HFFc6 (cell line): ENCODE measurements around the gene BCL2. TPM values are rescaled to one million over a fixed set of nuclear protein-coding genes. Genes with fewer than 3 reads are reported as not detected.

ENCODE experiments used
- DNase-seq: peaks from one replicate; pipeline ENCODE4 v3.0.0-alpha.2; 2018
- H3K27ac Mint-ChIP-seq: 2 replicates; pipeline ENCODE4 v1.8.0; 2020; ENCODE audit warnings: mild to moderate bottlenecking, mixed read lengths
- H3K27me3 Mint-ChIP-seq: 2 replicates; pipeline ENCODE4 v1.8.0; 2021; ENCODE audit warnings: mild to moderate bottlenecking, moderate library complexity, mixed read lengths; ENCODE audit not compliant: insufficient read depth
- H3K36me3 Mint-ChIP-seq: 2 replicates; pipeline ENCODE4 v1.8.0; 2021; ENCODE audit warnings: low read depth, mixed read lengths
- H3K4me1 Mint-ChIP-seq: 2 replicates; pipeline ENCODE4 v1.8.0; 2020; ENCODE audit warnings: low read depth, mixed read lengths
- H3K4me3 Mint-ChIP-seq: 2 replicates; pipeline ENCODE4 v1.8.0; 2020; ENCODE audit warnings: mild to moderate bottlenecking, moderate library complexity, mixed read lengths
- H3K9me3 Mint-ChIP-seq: 2 replicates; pipeline ENCODE4 v1.8.0; 2020; ENCODE audit warnings: mild to moderate bottlenecking, mixed read lengths
- total RNA-seq, 6 experiments: library from RNA; stranded (reverse); fragmentation: NEBNext Ultra II Directional; extraction: Animal tissue kit (Norgen Biotek cat#: 25700); gene quantifications; 2 replicates in 1 of 6; 3 replicates in 5 of 6; pipeline ENCODE4 v1.2.3, GENCODE V29; 2021
- TF ChIP-seq, protein P1 (sequence below): fragments of 200-600 bp; sonication (generic); IDR thresholded peaks from 2 replicates; pipeline ENCODE4 v1.5.0; 2021; ENCODE audit warnings: antibody characterized with exemption, mild to moderate bottlenecking

The BCL2 gene
- total RNA-seq, 6 experiments from 2014 or later, result 0.17 to 1.1 (median 0.95) TPM

DNA sequence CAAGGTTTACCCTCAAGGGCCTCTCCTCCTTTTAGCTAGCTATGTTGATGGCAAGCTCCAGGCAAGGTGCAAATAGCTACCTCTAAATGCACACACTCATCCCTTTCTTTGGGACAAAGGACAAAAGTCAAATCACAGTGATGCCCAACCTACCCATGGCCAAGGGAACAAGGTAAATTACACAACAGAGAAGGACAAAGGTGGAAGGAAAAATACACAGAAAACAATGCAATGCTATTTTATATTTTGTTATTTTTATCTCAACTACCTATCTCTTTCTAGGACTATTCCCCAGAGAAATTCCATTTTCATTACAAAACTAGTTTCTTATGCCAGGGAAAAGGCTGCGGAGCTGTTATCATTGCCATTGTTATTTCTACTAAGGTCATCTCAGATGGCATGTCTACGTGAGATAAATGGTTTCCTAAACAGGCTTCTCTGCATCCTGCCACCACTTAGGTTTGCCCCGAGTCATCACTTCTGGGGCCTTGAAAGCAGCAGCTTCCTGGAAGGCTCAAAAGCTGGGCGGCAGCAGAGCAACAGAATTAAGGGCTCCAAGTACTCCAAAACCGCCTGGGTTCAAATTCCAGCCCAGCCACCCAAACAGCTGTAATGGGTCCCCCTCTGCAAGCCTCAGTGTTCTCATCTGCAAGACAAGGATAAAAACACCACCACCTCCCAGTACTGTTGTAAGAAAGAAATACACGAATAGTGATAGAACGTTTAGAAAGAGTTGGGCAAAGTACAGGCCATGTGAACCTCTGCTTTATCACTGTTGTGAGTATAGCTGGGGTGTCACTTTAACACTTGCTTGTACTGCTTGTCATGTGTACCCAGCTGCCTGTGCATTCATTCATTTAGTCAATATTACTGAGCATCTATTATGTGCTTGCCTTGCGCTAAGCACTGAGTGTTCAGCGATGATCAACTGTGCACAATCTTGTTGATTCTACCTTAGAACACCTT lies 20.9 kb downstream of the BCL2 start:
- H3K9me3 Mint-ChIP-seq, result no peaks in the 10 kb centered on the region
- H3K27ac Mint-ChIP-seq, result no peak overlapping the region
- no peaks in the 10 kb centered on the region for H3K36me3 Mint-ChIP-seq
- peaks cover 7% of the 10 kb centered on the region for H3K27me3 Mint-ChIP-seq
- H3K4me3 Mint-ChIP-seq, result no peak overlapping the region
- TF ChIP-seq, protein P1, sequence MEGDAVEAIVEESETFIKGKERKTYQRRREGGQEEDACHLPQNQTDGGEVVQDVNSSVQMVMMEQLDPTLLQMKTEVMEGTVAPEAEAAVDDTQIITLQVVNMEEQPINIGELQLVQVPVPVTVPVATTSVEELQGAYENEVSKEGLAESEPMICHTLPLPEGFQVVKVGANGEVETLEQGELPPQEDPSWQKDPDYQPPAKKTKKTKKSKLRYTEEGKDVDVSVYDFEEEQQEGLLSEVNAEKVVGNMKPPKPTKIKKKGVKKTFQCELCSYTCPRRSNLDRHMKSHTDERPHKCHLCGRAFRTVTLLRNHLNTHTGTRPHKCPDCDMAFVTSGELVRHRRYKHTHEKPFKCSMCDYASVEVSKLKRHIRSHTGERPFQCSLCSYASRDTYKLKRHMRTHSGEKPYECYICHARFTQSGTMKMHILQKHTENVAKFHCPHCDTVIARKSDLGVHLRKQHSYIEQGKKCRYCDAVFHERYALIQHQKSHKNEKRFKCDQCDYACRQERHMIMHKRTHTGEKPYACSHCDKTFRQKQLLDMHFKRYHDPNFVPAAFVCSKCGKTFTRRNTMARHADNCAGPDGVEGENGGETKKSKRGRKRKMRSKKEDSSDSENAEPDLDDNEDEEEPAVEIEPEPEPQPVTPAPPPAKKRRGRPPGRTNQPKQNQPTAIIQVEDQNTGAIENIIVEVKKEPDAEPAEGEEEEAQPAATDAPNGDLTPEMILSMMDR, result no peak
- no peak for DNase-seq
- H3K4me1 Mint-ChIP-seq, result peaks cover 16% of the 10 kb centered on the region

DNA sequence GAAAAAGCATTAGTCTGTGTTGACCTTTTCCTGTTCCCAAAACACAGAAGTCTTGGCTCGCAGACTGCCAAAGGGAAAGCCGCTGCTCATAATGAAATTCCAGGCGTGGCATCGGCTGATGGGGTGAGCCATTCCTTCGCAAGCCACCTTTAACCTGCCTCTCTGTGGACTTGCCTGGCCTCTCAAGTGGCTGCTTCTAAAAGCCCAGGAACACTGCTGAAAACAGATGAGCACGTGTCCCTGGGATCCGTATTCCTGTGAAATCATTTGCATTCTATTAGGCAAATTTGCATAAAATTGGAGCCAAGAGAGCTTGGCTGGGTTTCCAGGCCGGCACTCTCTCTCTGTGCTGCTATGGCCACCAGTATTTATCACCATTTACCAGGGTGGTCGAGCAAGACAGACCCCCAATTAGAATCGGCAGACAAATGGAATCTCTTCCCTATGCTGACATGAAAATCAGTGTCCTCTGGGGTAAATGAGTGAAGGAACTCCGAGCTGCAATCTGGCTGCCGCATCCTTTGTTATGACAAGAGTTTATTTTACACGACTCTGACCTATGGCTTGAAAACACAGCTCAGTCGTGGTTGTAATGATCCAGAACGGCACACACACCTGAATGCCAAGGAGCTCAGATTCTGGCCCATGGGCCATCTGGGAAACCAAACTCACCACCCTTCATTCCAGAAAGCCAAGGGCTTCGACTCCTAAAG lies 21.7 kb downstream of the BCL2 start:
- Mint-ChIP-seq H3K4me3 (no peak overlapping the region), H3K4me1 (peaks cover 16% of the 10 kb centered on the region), H3K36me3 (no peaks in the 10 kb centered on the region), H3K27ac (no peak overlapping the region), H3K27me3 (peaks cover 7% of the 10 kb centered on the region), H3K9me3 (no peaks in the 10 kb centered on the region)
- TF ChIP-seq, protein P1, result no peak
- no peak for DNase-seq

DNA sequence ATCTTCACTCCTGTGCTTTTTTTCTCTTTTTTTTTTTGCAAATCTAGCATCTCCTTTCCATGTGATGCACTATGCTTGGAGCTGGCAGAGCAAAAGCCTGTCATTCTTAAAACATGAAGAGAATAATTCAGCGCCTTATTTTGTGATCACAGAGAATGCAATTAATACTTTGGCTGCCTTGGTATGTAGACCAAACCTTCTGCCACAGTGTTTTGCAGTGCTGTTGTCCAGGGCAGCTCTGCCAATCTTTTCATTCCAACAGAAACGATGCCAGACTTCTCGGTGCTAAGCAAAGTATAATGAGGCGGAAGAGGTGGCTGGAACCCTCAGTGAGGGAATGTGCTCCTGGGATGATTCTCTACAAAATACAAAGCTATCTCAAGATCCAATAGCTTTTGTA lies 25.6 kb downstream of the BCL2 start:
- TF ChIP-seq, protein P1, result no peak
- no peaks in the 10 kb centered on the region for H3K36me3 Mint-ChIP-seq
- no peak overlapping the region for H3K27ac Mint-ChIP-seq
- peaks cover 11% of the 10 kb centered on the region for H3K27me3 Mint-ChIP-seq
- H3K9me3 Mint-ChIP-seq, result no peaks in the 10 kb centered on the region
- no peak overlapping the region for H3K4me3 Mint-ChIP-seq
- DNase-seq, result no peak
- H3K4me1 Mint-ChIP-seq, result no peaks in the 10 kb centered on the region

DNA sequence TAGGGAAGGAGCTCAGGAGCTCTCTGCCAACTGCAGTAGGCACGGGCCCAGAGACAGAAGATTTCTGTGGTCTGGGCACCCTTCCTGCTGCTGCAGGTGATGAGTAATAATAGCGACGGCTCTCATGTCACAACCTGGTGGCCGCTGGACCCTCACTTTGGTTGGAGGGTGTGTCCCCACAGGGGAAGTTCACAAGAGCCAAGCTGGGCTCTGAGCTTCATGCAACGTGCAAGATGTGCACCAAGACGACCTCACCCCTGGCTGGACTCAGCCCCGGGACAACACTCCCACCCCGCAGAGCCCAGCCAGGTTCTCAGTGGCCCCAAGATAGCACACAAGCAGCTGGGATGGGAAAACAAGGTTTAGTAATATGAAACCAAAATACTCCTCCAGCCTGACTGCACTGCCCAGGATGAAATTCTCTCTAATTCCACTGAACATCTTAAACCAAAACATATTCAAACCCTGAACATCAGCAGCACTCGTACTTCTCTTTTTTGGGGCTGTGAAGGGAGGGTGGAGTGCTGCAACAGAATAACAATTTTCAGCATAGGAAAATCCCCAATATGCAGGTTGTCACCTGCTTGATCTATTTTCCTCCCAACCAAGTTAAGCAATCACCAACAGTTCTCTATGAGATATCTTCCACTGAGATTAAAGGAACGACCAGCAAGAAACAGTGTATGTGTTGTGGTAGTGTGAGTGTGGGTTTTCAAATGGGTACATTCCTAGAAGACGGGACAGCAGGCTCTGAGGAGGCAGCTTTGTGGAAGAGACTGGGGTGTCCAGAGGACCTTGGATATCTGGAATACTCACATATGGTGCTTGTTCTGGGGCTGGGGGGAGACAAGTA lies 26.5 kb downstream of the BCL2 start:
- H3K27ac Mint-ChIP-seq, result no peak overlapping the region
- peaks cover 11% of the 10 kb centered on the region for H3K27me3 Mint-ChIP-seq
- H3K4me1 Mint-ChIP-seq, result no peaks in the 10 kb centered on the region
- TF ChIP-seq, protein P1, result no peak
- no peak for DNase-seq
- H3K9me3 Mint-ChIP-seq, result no peaks in the 10 kb centered on the region
- no peak overlapping the region for H3K4me3 Mint-ChIP-seq
- H3K36me3 Mint-ChIP-seq, result no peaks in the 10 kb centered on the region

DNA sequence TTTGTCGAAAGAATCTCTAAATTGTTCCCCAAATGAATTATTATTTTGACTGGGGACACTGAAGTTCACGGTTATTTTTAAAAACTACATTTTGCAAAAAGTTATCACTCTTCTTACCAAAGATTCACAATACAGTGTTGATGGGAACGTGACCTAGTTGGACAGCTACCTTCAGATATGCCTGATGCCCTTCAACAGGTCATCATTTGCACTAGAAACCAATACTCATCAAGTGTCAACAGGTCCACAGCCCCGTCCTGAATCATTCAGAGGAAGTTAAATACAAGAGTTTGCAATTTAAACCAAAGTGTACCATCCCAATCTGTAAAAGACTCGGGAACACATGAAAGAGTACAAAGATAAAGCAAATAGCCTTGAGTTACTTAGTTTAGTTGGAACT lies 28.3 kb downstream of the BCL2 start:
- TF ChIP-seq, protein P1, result no peak
- Mint-ChIP-seq H3K9me3 (no peaks in the 10 kb centered on the region), H3K27me3 (peaks cover 13% of the 10 kb centered on the region), H3K4me1 (no peaks in the 10 kb centered on the region), H3K4me3 (no peak overlapping the region), H3K27ac (no peak overlapping the region), H3K36me3 (no peaks in the 10 kb centered on the region)
- DNase-seq, result no peak
